Fibroblast of lung (primary cell): Measurements from ENCODE around the gene TSSK6.

Experiments
- EZH2 ChIP-seq: IDR thresholded peaks from 2 replicates; pipeline ENCODE4 v1.5.1; 2012; ENCODE audit warnings: low read length, control low read depth, mild to moderate bottlenecking; ENCODE audit errors: missing control alignments
- TF ChIP-seq, protein P1 (sequence below), 2 donors: IDR thresholded peaks in 1 of 2; conservative IDR thresholded peaks in 1 of 2; 1 replicate in 1 of 2; 2 replicates in 1 of 2; pipeline ENCODE4 v1.5.1; 2011 to 2012; ENCODE audit warnings: low read length in 2 of 2, control low read depth in 1 of 2, inconsistent platforms in 1 of 2, low read depth in 1 of 2, mild to moderate bottlenecking in 1 of 2

DNA sequence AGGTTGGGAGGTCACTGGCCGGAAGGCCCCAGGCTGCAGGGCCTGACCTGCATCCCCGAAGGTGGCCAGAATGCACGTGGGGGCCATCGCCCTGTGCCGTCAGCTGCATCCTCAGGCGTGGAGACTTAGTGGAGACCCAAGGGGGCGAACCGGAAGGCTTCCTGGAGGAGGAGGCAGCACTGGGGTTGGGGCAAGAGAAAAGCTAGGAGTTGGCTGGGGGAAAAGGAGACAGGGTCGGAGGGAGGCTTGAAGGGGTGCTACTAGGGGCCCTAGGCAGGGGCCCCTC is 12.0 kb upstream of the TSSK6 start:
- TF ChIP-seq, protein P1, sequence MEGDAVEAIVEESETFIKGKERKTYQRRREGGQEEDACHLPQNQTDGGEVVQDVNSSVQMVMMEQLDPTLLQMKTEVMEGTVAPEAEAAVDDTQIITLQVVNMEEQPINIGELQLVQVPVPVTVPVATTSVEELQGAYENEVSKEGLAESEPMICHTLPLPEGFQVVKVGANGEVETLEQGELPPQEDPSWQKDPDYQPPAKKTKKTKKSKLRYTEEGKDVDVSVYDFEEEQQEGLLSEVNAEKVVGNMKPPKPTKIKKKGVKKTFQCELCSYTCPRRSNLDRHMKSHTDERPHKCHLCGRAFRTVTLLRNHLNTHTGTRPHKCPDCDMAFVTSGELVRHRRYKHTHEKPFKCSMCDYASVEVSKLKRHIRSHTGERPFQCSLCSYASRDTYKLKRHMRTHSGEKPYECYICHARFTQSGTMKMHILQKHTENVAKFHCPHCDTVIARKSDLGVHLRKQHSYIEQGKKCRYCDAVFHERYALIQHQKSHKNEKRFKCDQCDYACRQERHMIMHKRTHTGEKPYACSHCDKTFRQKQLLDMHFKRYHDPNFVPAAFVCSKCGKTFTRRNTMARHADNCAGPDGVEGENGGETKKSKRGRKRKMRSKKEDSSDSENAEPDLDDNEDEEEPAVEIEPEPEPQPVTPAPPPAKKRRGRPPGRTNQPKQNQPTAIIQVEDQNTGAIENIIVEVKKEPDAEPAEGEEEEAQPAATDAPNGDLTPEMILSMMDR (conservative IDR thresholded peaks at IDR 0.05 in 1 of 2, IDR thresholded peaks at IDR 0.05 in 1 of 2; ENCODE audit: low read depth in 1 of 2, low read length in 2 of 2): no peak
- no peak for TF ChIP-seq EZH2
